NCI-H1417 (cell line): ENCODE data around the gene DACT2.
"Not testable (repeated sequence)": the region's sequence is repeated elsewhere in the genome, so short reads cannot be mapped to it uniquely, and the experiment has no call there.

Experiments used
- DNase-seq, 3 experiments: peaks; one replicate each; lab custom pipeline; 2025; lab: John Stamatoyannopoulos, UW

Gene DACT2

DNA sequence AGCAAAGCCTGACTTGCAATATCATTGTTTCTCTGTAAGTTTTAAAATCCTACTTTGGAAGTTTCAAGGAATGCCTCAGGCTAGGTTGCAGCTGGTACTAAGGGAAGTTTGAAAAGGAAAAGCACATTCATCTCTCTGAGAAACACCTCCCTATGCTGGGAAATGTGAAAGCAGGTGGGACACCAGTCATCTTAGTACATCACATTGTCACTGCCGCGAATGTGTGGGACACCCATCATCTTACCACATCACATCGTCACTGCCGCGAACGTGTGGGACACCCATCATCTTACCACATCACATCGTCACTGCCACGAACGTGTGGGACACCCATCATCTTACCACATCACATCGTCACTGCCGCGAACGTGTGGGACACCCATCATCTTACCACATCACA lies 38.3 kb downstream of the DACT2 start:
- DNase-seq, result not testable (repeated sequence)

DNA sequence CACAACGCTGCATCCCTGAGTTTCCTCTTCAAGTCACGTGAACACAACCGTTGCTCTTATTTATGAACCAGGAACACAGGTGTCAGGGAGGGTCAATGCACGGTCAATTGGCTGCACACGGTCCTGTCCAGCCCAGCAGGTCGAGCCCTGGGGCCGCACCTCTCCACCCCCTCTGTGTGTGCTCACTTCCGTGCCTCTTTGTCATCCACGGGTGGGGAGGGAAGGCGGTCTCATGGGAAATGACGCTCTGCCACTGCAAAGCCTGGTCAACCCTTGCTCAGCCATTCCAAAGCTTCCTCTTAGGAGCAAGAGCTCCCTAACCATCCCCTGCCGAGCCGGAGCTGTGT lies 38.7 kb downstream of the DACT2 start:
- DNase-seq, result no peak

DNA sequence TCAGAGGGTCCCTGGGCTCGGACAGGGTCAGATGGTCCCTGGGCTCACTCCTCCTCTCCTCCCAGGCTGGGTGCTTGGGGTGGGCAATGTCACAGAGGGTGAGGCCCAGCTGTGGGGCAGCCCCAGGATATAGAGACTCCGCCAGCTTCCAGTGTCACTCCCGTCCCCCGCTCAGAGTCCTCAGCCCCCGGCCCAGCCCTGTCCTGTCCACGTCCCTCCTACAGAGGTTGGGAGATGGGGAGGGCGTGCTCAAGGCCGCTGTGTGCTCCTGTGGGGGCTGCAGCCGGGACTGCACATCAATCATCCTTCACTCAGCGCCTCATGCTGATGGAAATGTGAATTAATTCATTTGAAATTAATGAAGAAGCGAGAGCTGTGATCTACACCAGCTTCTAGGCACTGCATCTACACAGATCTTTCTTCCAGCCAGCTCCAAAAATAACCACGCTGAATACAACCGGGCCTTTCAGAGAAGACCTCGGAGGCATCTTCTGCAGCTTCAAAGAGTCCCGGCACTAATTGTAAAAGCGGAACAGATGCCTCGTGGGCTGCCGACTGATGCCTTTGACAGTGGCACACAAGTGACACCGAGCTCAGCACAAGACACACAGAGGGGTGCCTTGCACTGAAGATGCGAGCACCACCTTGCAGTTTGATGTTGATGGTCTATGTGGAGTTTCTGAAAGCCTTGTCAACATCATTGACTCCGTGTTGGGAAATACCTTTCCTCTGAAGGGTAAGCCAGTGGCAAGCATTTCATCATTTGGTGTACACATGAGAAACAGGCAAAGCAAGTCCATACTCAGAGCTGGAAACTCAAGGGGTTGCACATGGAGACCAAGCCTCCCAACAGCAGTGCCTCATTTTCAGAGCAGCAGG lies 39.3 kb downstream of the DACT2 start:
- no peak for DNase-seq

DNA sequence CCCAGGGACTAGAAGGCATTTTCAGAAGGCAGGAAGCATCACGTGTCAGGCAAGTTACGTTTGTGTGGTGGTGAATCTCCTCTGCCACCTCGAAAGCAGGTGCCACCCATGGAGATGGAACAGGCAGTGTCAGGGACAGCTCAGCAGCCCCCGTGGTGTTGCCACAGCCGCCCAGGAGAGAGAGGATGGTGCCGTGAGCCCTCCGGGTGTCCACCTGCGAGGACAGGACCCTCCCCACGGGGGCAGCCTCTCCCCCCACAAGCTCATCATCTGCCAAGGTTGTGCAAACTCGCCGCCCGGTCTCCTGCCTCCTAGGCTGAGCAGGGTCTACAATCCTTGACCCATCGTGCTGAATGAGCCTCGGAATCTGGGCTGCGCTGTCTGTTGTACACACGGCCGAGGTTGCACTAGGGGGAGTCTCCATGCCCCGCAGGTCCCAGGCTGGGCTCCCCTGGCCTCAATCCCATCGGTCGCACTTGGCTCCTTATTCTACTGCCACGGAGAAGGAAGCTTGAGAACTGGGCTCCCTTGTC lies 40.1 kb downstream of the DACT2 start:
- no peak for DNase-seq

DNA sequence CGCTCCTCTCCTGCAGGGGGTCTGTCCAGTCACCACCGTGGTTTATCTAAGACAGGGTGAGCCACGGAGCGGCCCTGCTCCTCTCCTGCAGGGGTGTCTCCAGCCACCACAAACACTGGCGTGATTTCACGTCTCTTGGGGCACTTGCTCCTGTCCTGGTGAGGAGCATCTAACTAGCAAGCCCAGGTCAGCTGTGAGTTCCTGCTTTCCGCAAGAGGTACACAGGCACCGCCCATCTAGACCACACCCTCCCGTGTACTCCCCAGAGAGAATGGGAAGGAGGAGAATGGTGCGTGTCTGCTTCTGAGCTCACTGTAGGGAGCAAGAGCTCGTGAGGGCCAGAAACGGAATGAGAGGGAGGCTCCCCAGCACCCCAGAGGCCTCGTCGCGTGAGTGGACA lies 40.7 kb downstream of the DACT2 start:
- peak in 1 of 3 experiments; percentile 45 for DNase-seq

DNA sequence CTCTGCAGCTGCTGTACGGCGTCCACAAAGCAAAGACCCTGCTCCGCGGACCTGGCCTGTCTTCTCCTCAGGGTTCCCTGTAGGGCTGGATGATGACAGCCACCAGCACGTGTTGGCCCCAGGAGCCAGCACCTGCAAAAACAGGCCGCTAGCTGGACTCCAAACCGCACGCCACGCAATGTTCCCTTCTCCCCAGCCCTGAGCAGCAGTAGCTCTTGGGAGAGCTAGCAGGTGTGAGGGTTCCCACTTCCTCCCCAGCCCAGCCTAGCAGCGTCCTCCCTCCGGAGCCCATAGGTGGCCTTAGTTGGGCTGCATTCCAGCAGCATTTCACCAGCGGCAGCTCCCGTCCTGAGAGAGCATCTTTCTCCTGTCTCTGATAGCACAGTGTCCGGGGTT lies 42.3 kb downstream of the DACT2 start:
- DNase-seq, result no peak

DNA sequence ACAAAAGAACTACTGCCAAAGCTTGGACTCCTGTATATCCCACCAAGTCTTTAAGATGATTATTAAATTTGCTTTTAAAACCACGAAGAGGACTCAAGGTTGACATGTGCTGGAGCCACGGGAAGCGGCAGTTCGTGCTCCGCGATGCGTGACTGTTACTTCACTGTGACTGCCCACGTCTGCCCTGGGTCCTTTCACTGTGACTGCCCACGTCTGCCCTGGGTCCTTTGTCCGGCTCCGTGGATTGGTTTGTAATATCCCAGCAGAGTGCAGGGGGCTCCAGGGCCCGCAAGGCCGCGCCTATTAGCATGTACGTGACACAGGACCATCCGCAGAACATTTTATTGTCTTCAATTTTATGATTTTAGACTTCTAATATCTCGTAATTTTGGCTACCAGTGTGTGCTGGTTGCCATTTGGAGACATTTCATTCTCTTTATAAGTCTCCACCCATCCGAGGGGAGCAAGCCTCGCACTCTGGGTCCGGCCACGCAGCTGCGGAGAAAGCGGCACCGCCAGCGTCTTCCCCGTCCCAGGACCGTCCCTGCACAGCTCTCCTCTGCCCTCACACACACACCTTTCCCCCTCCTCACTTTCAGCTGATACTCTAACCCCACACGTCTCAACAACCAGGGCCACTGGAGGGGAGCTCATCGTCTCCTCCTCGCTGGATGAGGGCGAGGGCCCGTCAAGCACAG lies 42.9 kb downstream of the DACT2 start:
- DNase-seq, result no peak

DNA sequence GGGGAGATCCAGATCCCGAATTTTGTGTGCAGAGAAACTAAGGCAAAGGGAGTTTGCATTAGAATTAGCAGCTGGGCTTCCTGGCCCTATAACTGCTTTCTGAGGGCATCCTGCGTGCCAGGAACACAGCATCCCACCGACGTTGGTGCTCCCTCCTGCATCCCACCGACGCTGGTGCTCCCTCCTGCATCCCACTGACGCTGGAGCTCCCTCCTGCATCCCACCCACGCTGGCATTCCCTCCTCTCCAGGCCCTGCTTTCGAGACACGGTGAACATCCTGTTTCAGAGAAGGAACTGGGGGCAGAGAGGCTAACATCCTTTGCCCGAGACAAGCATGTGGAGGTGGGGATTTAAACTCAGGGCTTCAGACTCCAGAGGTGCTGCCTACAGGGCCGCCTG lies 44.4 kb downstream of the DACT2 start:
- no peak for DNase-seq

DNA sequence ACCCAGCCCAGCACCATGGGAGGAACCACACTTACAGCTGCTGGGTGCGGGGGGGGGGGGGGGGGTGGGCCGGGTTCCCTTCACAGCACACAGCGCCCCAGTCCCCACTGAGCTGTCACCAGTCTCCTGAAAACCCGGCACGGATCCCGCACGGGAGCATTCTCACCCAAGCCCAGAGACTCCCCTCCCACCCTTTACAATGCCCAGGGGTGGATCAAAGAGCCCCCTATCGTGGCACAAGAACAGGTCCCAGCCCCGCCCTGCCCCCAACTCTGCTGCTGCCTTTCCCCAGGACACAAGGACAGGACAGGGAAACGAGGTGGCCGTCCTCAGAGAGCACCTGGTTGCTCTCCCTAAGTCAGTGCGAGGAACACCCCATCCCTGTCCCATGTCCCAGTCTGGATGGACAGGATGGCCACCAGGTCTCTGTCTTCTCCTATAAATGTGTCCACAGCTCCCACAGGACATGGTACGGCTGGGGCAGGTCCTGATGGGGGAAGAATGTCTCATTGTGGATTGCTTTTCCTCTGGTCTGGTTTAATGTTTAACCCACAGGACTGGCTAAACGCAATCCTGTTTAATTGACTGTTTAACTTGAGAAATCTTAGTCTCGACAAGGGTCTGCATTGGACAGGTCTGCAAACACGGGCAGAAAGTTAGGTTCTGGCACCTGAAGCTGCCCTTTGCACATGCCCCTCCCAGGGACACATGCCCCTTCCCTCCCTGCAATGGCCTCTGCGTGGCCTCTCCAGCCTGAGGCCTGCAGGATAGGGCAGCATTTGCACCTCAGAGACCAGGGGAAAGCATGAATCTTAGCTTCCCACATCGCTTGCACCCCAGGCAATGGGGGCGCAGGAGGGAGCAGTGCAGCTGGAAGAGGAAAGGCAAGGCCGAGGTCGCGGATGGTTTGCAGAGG lies 45.3 kb downstream of the DACT2 start:
- no peak for DNase-seq

DNA sequence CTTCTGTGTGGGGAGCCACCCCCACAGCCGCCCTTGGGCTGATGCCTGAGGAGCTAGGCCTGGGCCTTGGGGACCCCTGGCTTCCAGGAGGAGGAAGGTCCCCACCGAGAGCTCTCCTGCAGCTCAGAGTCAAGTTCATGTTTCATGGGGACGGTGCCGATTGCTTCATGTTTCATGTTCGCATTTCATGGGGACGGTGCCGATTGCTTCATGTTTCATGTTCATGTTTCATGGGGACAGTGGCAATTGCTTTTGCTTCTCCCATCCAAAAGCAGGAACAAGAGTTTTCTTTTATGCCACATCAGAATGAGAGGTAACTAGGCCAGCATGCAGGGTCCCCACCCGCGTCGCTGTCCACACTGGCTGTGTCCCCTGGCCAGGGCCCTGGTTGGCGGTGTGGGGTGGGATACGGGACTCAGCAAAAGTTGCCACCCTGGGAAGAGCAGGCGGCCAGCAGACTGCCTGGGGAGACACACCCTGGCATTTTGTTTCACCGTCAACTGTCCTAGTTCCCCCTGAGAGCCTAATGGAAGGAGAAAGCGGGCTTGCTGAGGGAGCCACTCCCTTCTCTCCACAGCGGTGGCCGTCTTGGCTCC lies 46.0 kb downstream of the DACT2 start:
- DNase-seq, result peak in 1 of 3 experiments; percentile 17

DNA sequence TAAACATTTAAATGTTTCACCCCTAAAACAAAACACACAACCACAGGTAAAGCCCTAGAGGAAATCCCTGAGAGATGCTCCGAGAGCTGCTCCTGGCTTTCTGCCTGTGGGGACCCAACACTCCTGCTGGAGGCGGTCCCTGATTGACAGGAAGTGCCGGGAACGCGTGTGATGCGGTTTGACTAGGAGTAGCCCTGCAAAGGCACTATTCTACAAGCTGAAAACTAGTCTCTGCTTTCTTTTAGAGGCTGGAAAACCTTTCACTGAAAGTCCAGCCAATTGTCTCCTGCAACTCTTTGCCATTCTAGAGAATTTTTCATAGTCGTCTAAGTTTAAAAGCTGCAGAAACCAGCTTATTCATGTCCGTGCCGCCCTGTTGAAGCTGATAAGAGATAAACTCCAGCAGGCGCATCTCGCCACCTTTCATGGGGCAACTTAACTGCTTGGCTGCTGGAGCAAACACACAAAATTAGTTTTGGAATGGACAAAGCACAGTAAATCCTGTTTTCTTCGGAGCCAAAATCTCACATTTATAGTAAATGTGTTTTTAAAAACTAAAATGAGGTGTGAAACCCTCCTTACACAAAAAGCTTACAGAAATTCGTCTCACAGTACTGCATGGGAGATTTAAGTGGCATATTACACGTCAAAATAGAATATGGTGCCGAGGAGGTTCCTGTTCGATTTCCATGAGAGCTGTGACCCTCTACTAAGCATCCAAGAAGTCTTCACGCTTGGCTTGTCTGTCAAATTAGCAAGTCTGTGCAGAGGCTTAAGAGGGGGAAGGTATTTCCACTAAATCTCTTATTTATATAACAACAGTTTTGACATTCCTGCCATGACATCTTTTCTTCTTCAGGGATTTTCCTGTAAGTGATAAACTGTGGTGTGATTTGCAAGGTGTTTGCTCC lies 46.9 kb downstream of the DACT2 start:
- DNase-seq, result peak in 1 of 3 experiments; percentile 16

DNA sequence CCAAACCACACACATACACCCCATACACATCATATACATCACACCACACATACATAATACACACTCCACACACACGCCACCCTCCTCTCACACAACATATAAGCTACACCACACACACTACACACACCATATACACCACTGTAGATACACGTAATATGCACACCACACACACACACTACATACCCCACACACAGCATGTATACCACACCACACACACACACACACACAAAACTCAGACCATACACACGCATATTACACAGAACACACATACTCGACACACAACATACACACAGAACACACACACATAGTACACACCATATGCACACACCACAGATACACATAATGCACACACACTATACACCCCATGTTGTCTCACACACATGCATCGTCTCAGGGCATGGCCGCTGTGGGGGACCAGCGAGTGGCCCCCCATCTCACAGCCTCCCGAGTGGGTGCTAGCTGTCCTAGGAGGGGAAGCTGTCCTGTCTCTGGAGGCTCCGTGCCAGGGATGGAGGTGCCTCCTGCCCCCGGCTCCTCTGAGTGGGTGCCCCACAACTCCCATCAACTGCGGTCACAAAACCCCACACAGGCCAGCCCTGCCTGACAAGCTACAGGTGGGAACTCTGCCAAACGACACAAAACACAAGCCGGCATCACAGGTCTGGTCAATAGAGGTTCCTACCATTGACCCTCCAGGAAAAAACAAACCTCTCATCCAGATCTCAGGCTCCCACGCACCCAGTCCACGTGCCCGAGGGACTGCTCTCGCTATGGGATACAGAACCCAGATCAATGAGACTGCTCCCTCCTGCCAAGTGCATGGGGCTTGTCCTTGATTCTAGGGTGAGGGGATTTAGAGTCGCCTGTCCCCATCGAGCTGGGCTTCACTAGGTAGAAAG lies 49.1 kb downstream of the DACT2 start:
- no peak for DNase-seq

DNA sequence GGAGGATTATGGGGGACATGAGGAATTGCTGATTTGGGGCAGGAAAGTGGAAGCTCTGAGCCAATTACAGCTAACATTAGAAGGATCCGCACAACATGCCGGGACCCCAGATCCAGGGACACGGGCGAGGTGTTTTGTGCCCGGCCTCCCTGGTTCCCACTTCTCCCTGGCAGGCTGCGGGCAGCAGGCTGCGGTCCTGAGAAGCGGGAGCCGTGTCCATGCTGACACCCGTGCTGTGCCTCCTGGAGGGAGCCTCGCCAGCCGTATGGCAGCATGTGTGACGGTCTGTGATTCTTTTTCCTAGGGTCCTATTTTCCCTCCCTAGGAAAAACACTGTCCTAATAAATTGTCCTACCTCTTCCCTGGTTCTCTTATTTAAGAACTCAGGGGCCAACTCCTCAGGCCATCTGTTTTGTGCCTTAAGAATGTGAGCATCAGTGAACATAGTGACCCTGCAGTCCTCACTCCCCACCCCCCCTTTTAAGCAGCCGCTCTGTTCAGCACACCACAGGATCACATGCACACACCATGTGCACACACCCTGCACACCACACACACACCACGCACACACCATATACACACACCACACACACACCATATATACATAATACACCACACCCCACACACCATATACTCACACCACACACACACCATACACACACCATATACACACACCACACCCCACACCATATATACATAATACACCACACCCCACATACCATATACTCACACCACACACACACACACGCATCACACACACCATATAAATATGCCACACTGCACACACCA lies 49.9 kb downstream of the DACT2 start:
- DNase-seq, result no peak

DNA sequence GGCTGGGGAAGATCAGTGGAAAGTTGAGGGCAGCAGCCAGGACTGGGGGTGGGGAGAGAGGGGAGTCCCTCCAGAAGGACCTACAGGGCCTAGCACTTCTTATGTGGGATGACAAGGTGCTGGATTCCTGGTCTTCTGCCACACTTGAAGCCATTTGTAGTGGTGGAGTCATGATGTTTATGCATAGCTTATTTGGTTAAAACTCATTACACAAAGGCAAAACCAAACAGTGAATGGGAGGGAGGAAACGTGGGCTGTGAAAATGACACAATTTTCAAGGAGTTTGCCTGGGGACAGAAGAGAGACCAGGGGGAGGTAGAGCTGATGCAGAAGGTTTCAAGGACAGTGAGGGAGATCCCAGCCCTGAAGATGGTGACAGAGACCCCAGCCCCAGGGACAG lies 50.8 kb downstream of the DACT2 start:
- DNase-seq, result no peak

DNA sequence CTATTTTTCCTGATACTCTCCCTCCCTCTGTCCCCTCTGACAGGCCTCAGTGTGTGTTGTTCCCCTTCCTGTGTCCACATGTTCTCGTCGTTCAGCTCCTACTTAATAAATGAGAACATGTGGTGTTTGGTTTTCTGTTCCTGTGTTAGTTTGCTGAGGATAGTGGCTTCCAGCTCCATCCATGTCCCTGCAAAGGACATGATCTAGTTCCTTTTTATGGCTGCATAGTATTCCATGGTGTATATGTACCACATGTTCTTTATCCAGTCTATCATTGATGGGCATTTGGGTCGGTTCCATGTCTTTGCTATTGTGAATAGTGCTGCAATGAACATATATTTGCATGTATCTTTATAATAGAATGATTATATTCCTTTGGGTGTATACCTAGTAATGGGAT lies 51.8 kb downstream of the DACT2 start:
- not testable (repeated sequence) for DNase-seq

DNA sequence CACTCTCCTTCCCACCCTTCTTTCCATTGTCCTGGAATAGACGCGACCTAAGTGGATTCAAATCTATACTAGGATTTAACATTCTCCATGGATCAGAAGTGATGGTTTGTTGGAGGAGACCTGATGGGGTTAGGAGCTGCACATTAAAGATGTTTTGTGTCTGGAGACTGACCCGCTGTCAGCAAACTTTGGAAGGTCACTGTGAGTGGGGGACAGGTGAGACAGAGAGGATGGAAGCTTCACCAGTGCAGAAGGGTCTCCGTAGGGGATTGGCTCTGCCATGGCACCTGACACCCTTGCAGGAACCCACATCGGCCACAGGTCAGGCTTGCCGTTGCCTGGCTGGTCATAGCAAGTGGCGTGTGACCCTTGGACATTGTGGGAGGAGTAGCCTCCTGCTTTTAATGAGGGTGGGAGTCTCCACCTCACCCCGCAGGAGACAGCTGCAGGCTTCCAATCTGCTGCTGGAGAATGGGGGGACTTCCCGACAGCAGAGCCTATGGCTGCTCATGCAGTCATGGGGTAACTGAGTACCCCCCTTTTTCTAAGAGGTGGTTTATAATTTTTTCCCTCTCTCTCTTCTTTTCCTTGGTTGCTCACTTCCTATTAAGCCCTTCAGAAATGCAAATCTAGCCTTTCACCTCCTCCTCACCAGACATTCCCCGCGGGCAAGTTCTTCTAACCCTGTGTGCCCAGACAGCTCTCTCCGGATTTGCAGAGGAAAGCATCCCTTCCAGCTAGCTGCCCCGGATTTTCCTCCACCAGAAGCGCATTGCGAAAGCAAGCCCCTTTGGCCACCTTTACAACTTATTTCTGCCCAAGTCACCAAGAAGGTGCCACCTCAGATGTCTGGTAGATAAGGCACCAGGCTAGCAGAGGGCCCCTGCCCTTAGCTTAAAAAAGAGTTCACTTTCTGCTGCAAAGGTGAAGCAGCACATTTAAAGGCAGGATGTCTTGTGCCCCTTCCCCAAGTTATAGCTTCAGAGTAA lies 53.5 kb downstream of the DACT2 start:
- no peak for DNase-seq

DNA sequence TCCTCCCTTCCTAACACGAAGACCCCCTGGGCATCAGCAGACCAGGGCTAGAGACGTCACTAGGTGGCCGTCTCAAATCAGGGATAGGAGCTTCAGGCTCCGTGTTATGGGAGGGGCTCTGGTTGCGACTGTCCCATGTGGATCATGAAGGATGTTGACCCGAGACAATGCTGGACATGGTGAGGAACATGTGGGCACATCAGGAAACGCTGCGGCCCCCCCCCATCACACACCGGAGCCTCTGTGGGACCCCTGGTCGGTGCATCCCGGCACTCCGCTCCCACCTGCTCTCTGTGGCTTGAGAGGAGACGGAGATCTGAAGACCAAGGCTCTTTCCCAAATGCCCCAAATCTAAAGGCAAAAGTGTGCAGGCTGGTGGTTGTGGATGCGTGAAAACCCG lies 54.2 kb downstream of the DACT2 start:
- DNase-seq, result no peak
